ENCODE results near the gene SLC6A3. TPM values are rescaled to one million over a fixed set of nuclear protein-coding genes. Genes with fewer than 3 reads are reported as not detected.

The SLC6A3 gene
- total and polyA plus RNA-seq, 2 of the 13 experiments (the other 11 are each of a cell fraction or from before 2014, with no cell fraction given) = 0.01 TPM; not detected in 1

- no peak for TF ChIP-seq NFIC (IDR thresholded peaks at IDR 0.05; ENCODE audit: low read length)
- TF ChIP-seq BATF2 (CRISPR knock-in tag; IDR thresholded peaks at IDR 0.05) = no peak
These were observed 1.3 kb downstream of the SLC6A3 start (continued) for GRCh38 chr5:1443991-1444360.

- Histone ChIP-seq H3K36me3 (replicated peaks in 1 of 2; ENCODE audit: control insufficient read depth in 1 of 2, insufficient read depth in 2 of 2, low read length in 2 of 2) (no peaks in the 10 kb centered on the region), H4K20me1 (ENCODE audit: insufficient read depth, low read length) (no peaks in the 10 kb centered on the region), H3K4me1 (ENCODE audit: insufficient read depth, low read length) (no peaks in the 10 kb centered on the region), H3K9me3 (ENCODE audit: low read length) (no peaks in the 10 kb centered on the region), H3K27ac (ENCODE audit: extremely low read length, insufficient read depth, low read length) (no peak overlapping the region), H3K4me3 (replicated peaks in 1 of 3; ENCODE audit: insufficient read depth in 1 of 3, low read depth in 2 of 3, low read length in 3 of 3) (no peak overlapping the region), H3K4me2 (ENCODE audit: low read depth, low read length) (no peak overlapping the region), H3K27me3 (ENCODE audit: control insufficient read depth in 1 of 2, insufficient read depth in 2 of 2, low read length in 2 of 2) (peaks cover 16 to 61% of the 10 kb centered on the region in 2 experiments), H2AFZ (ENCODE audit: low read length) (no peak overlapping the region), H3K79me2 (ENCODE audit: insufficient read depth, low read length) (no peaks in the 10 kb centered on the region), H3K9ac (ENCODE audit: insufficient read depth, low read depth, low read length) (no peak overlapping the region)
- FAIRE-seq (no peak), DNase-seq (ENCODE audit: low spot score) (no peak), ATAC-seq (no peak)
- ChIA-PET CTCF (ENCODE audit: low intra/inter-chr PET ratio, low total read pairs) (no interaction called here), POLR2A (no interaction called here)
- BruUV-seq (replicated peaks) = no TSS peak
- in situ Hi-C loops (cut with HindIII; ENCODE audit: extremely low pct_ligation_motif_present, low pct_unique_long_range_greater_than_20kb) = no loop called here
- TF ChIP-seq SMAD3 (CRISPR knock-in tag; IDR thresholded peaks at IDR 0.05) (no peak), ZFX (CRISPR knock-in tag; IDR thresholded peaks at IDR 0.05; ENCODE audit: low read depth) (no peak), MATR3 (CRISPR knock-in tag; IDR thresholded peaks at IDR 0.05) (no peak), ZNF670 (CRISPR knock-in tag; IDR thresholded peaks at IDR 0.05; ENCODE audit: borderline replicate concordance) (no peak)
- 12% methylated on average over 1 of the region's 9 CpGs for WGBS (ENCODE audit: low lambda C conversion rate)
- intact Hi-C loops (cut with micrococcal nuclease; ENCODE audit: unreplicated experiment) = no loop called here
These were observed 2.1 kb downstream of the SLC6A3 start for GRCh38 chr5:1443171-1443570.
